ENCODE data around the gene TAF1C.

Gene TAF1C

DNA sequence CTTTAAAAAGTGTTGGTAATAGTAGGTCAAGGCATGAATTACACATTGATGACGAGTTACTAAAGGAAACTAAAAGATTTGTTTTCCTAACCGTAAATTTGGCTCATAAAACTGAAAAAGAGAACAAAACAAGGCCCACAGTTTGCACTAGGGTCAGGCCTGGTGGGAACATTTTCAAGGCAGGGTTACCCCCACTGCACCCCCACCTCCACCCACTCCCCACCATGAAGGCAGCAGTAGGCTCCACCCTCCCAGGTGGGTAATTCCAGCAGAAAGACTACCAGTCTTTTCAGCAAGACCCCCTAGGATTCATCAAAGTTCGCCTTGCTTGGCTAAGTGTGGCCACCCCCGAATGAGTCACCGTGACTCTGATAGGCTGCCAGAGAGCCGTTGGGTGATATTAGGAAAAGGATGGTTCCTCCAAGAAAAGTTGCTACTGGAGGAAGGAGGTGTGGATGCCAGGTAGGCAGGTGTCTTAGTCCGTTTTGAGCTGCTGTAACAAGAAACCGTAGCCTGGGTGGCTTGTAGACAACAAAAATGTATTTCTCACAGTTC lies 33.1 kb downstream of the TAF1C start:
- no peak for DNase-seq

DNA sequence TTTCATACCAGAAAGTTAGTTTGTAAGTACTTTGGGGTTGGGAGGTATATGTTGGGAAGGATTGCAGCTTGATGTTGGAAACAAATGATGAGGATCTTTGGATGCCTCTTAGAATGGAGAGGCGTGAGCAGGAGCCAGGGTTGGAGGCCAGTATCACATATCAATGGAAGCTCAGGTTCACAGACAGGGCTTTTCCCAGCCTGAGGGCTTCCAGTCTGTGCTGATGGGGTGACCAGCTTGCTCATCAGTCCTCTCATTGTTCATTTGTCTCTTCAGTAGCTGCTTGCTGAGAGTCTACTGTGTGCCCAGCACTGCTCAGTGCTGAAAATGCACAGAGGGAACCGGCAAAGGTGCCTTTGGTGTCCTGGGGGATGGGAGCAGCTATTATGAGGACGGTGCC lies 35.9 kb downstream of the TAF1C start:
- no peak for DNase-seq

DNA sequence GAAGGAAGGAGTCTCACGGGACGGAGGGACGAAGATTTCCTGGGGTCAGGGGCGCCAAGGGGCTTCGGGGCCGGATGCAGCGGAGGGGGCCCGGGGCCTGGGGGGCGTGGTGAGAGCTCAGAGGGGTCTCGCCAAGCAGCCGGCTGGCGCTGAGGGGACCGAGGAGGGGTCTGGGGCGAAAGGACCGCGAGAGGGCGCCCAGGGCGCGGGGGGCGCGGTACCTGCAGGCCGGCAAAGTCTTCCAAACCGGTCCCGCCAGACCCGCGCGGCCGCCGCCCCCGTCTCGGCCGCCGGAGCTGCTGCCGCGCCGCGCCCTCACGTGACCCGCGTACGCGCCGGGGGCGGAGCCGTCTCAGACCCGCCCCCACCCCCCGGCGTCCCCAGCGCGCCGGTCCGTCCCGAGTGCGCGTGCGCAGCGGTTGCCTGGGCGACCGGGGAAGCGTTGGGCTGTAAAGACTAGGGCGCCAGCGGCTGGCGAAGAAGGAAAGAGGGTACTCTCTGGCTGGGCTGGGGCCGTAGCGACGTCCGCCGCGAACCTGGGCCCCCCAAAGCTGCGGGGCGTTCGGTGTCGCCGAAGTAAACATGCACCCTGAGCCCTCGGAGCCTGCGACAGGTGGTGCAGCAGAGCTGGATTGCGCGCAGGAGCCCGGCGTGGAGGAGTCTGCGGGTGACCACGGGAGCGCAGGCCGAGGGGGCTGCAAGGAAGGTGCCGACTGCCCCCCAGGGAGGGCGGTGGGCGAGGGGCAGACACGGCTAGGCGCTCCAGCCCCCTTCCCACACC lies 41.8 kb downstream of the TAF1C start, which contains the start of the genes DNAAF1 and HSDL1:
DNAAF1 (plus strand) TSS at position 450 of the 781 bp plus-strand sequence; CDS start at position 583, 133 bp downstream.
HSDL1 (minus strand) TSS at position 319 of the 781 bp plus-strand sequence. CDS start 13,856 bp downstream, outside the sequence.
- peak; percentile 99 for DNase-seq

- DNase-seq = peak; percentile 74
Measured at GRCh38 chr16:84144209-84144858, 42.5 kb downstream of the TAF1C start.

- DNase-seq = no peak
Measured at GRCh38 chr16:84143784-84144199, 43.1 kb downstream of the TAF1C start.

GRCh38 chr16:84143081-84143480 lies 43.8 kb downstream of the TAF1C start:
- no peak for DNase-seq

DNA sequence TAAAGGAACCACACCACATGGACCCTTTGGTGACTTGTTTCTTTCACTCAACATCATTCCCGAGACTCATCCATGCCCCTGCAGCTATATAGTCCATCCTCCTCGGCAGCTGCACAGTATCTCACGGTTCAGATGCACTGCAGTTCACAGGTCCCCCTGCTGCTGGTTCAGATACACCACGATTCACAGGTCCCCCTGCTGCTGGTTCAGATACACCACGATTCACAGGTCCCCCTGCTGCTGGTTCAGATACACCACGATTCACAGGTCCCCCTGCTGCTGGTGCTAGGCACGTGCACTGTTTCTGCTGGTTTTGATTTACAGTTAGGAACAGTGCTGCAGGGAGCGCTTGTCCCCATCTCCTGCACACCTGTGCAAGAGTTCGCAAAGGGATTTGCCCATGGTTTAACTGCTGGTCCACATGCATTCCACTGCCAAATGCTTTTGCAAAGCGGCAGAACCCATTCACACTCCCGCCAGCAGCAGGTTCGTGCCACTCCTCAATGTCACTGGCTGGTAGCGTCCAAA lies 45.6 kb downstream of the TAF1C start:
- DNase-seq = no peak

- no peak for DNase-seq
Measured at GRCh38 chr16:84139628-84140258, 47.1 kb downstream of the TAF1C start.

- DNase-seq = no peak
Measured at GRCh38 chr16:84138824-84139627, 47.8 kb downstream of the TAF1C start.

- no peak for DNase-seq
Measured at GRCh38 chr16:84138500-84138823, 48.4 kb downstream of the TAF1C start.

- DNase-seq = no peak
Measured at GRCh38 chr16:84137769-84138357, 49.0 kb downstream of the TAF1C start.

DNA sequence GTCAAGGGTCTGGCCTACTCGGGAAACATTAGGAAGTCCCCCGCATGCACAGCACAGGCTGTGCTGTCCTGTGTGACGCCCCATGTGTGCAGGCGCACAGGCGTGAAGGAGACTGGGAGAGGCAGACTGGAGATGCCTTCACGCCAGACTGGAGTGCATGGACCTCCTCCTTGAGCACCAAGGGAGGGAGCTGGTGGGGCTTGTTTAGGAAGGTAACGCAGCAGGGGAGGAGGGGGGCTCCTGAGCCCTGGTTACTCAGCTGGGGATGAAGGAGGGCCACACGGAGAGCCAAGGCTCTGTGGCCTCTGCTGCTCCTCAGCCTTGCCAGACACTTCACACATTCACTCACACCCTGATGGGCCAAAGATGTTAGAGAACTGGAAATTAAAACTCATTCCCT lies 49.6 kb downstream of the TAF1C start:
- no peak for DNase-seq

GRCh38 chr16:84136331-84137125 lies 50.3 kb downstream of the TAF1C start:
- DNase-seq = no peak

DNA sequence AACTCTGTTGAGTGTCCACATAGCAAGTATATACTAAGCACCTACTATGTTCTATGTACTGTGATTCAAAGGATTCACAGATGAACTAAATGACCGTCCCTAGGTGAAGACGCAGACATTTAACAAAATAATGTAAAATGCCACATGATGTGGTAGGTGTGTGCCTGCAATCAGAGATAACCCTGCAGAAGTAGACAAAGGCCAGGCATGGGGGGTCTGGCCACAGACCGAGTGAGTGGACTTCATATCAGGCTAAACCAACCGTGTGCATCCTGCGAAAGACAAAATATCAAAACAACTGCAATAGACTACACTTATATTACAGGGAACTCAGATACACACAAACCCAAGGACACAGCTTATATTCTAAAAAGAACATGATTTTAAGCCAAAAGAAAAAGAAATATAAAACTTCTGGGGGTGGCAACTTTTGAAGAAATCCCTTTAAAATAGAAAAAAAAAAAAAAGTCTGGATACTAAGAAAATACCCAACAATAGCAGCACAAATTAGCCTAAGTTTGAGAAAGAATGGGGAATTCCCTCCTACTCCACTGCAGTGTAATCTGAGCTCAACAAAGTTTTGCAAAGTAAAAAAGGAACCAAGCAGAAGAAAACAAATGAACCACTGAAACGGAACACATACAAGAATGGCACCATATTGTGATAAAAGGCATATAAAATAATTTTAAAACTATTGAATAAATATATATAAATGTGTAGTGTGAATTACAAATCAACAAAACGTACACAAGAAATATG lies 54.2 kb downstream of the TAF1C start:
- DNase-seq = no peak

DNA sequence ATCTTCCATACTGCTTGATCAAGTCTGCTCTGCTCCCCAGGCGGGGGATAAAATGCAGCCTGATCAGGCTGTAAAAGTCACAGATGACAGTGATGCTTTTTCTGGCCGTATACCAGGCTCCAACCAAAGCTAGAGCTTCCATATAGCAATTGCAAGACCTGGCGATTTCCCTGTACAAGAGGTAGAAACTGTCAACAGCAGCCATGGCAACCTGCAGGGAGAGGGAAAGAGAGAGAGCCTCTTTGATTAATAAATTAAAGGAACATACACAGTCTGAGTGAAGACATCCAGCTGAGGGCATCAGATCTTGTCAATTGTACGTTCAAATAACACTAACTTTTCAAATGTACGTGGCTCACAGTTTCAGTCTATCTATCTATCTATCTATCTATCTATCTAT lies 55.7 kb downstream of the TAF1C start:
- no peak for DNase-seq

Measured in activated CD8-positive, alpha-beta memory T cell treated with anti-CD3 and anti-CD28 coated beads for 24 hours (primary cell).